Measurements from ENCODE around the gene TBCB.

Gene TBCB

GRCh38 chr19:36139473-36140303 is 24.4 kb downstream of the TBCB start, which contains the start of gene CAPNS1:
Gene CAPNS1, plus strand, starts transcription at chr19:36140066. Its CDS starts 946 bp downstream, at chr19:36141012.
- Mint-ChIP-seq H3K4me1 (ENCODE audit: low read depth) (peaks cover 19% of the 10 kb centered on the region), H3K27me3 (ENCODE audit: low read depth) (no peaks in the 10 kb centered on the region), H3K9me3 (no peaks in the 10 kb centered on the region), H3K36me3 (ENCODE audit: low read depth) (peaks cover 19% of the 10 kb centered on the region), H3K27ac (peak within 1 kb of the TSS; percentile 98), H3K4me3 (peak within 1 kb of the TSS; percentile 96)

- peak overlapping the region; percentile 96 for H3K4me3 Mint-ChIP-seq
These were observed 25.2 kb downstream of the TBCB start for GRCh38 chr19:36140304-36141038.

DNA sequence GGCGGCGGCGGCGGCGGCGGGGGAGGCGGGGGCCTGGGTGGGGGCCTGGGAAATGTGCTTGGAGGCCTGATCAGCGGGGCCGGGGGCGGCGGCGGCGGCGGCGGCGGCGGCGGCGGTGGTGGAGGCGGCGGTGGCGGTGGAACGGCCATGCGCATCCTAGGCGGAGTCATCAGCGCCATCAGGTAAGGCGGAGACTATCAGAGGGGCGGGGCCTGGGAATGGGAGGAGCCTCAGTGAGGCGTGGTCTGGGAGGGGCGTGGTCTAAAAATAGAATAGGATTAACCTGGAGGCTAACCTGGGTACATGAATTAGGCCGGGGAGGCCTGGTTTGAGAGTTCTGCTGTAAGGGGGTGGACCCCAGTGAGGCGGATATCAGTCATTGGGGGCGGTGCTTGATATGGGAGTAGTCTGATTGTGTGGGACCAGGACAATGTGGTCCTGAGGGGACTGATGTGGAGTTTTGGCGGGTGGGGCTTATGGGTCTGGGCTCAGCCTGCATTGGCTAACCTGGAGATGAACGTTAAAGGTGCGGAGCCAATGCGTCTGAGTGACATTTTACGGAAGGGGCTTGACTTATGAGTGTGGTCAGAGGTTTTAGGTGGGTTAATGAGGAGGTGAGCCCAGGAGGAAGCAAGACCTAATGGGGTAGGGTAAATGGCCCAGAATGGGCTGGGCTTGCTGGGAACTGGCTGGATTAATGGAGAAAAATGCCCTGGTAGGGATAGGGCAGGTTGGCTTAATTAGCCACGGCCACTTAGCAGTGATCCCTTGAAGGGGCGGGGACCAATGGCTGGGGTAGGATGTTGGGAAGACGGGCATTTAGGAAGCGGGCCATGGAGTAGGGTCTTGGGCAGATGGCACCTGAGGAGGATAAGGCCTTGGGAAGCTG is 26.0 kb downstream of the TBCB start:
- H3K4me1 Mint-ChIP-seq (ENCODE audit: low read depth): peaks cover 19% of the 10 kb centered on the region
- peak overlapping the region; percentile 96 for H3K4me3 Mint-ChIP-seq
- no peaks in the 10 kb centered on the region for H3K9me3 Mint-ChIP-seq
- H3K27me3 Mint-ChIP-seq (ENCODE audit: low read depth): no peaks in the 10 kb centered on the region
- H3K27ac Mint-ChIP-seq: peak overlapping the region; percentile 89
- H3K36me3 Mint-ChIP-seq (ENCODE audit: low read depth): peaks cover 28% of the 10 kb centered on the region

More at GRCh38 chr19:36140304-36141038, 25.2 kb downstream of the TBCB start:
- no peaks in the 10 kb centered on the region for H3K27me3 Mint-ChIP-seq (ENCODE audit: low read depth)
- peak overlapping the region; percentile 98 for H3K27ac Mint-ChIP-seq
- peaks cover 20% of the 10 kb centered on the region for H3K36me3 Mint-ChIP-seq (ENCODE audit: low read depth)
- H3K9me3 Mint-ChIP-seq: no peaks in the 10 kb centered on the region
- peaks cover 19% of the 10 kb centered on the region for H3K4me1 Mint-ChIP-seq (ENCODE audit: low read depth)

- H3K27me3 Mint-ChIP-seq (ENCODE audit: low read depth): no peaks in the 10 kb centered on the region
- peaks cover 16% of the 10 kb centered on the region for H3K4me1 Mint-ChIP-seq (ENCODE audit: low read depth)
- no peak overlapping the region for H3K27ac Mint-ChIP-seq
- peak overlapping the region; percentile 79 for H3K4me3 Mint-ChIP-seq
- no peaks in the 10 kb centered on the region for H3K9me3 Mint-ChIP-seq
- H3K36me3 Mint-ChIP-seq (ENCODE audit: low read depth): peaks cover 34% of the 10 kb centered on the region
These were observed 26.8 kb downstream of the TBCB start for GRCh38 chr19:36142046-36142445.

- H3K4me3 Mint-ChIP-seq: no peak overlapping the region
- peaks cover 13% of the 10 kb centered on the region for H3K4me1 Mint-ChIP-seq (ENCODE audit: low read depth)
- no peaks in the 10 kb centered on the region for H3K9me3 Mint-ChIP-seq
- peaks cover 37% of the 10 kb centered on the region for H3K36me3 Mint-ChIP-seq (ENCODE audit: low read depth)
- H3K27ac Mint-ChIP-seq: no peak overlapping the region
- no peaks in the 10 kb centered on the region for H3K27me3 Mint-ChIP-seq (ENCODE audit: low read depth)
These were observed 27.2 kb downstream of the TBCB start for GRCh38 chr19:36142496-36142895.

DNA sequence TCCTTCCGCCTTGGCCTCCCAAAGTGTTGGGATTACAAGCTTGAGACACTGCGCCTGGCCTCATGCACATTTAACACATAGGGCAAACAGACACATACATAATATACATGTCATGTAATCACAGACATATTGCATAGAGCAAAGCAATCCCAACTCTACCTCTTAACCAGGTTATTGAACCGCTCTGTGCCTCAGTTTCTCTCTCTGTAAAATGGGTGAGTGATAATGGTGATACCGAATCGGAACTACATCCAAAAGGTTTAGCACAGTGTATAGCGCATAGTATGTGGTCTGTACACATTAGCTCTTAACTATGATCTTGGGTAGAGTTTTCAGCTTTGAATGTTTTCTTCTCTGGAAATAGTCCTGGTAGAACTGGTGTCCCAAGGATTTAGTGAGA is 29.4 kb downstream of the TBCB start:
- Mint-ChIP-seq H3K4me3 (no peak overlapping the region), H3K27me3 (ENCODE audit: low read depth) (no peaks in the 10 kb centered on the region), H3K9me3 (no peaks in the 10 kb centered on the region), H3K36me3 (ENCODE audit: low read depth) (peaks cover 48% of the 10 kb centered on the region), H3K27ac (no peak overlapping the region), H3K4me1 (ENCODE audit: low read depth) (peaks cover 17% of the 10 kb centered on the region)

GRCh38 chr19:36149673-36150406 is 34.6 kb downstream of the TBCB start:
- no peaks in the 10 kb centered on the region for H3K9me3 Mint-ChIP-seq
- peaks cover 38% of the 10 kb centered on the region for H3K36me3 Mint-ChIP-seq (ENCODE audit: low read depth)
- peaks cover 5% of the 10 kb centered on the region for H3K4me1 Mint-ChIP-seq (ENCODE audit: low read depth)
- no peak overlapping the region for H3K4me3 Mint-ChIP-seq
- H3K27me3 Mint-ChIP-seq (ENCODE audit: low read depth): no peaks in the 10 kb centered on the region
- no peak overlapping the region for H3K27ac Mint-ChIP-seq

GRCh38 chr19:36150586-36150985 is 35.3 kb downstream of the TBCB start:
- peaks cover 40% of the 10 kb centered on the region for H3K36me3 Mint-ChIP-seq (ENCODE audit: low read depth)
- peaks cover 5% of the 10 kb centered on the region for H3K4me1 Mint-ChIP-seq (ENCODE audit: low read depth)
- H3K27ac Mint-ChIP-seq: no peak overlapping the region

DNA sequence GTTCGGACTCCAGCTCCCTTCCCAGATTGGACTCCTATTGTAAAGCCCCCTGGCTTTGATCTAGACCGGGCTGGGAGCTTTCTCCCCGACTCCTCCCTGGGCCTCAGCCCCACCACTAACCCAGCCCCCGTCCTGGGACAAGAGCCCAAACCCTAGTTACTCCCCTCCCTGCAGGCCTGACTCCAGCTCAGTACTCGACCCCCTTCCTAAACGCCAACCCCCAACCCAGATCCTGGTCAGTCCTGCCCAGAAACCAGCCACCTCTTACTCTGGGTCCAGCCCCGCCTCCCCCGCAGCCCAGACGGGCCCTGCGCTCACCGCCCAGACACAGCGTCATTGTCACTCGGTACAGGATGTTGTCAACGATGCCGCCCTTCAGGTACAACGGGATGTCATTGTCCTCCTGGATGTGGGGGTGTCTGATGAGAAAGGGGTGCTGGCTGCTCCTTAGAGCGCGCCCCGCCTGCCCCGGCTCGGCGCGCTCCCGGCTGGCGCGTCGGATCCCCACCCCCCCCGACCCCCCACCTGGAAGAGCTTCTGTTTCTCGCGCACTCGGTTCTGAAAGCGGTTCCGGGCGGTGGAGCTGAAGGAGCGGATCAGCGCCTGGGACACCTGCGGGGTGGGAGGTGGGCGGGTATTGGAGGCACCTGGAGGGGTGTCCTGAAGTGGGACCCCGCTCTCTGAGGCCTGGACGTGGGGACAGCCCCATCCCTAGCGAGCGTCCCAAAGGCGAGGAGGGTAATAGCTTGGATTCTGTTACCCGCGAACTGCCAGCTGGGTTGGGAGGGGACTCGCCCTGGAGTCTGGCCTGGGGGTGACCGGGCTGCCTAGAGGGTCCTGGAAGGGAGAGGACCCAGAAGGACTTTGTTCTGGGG is 36.1 kb downstream of the TBCB start:
- Mint-ChIP-seq H3K4me1 (ENCODE audit: low read depth) (peaks cover 5% of the 10 kb centered on the region), H3K4me3 (no peak overlapping the region), H3K27ac (no peak overlapping the region), H3K36me3 (ENCODE audit: low read depth) (peaks cover 32% of the 10 kb centered on the region), H3K9me3 (no peaks in the 10 kb centered on the region), H3K27me3 (ENCODE audit: low read depth) (no peaks in the 10 kb centered on the region)

More at GRCh38 chr19:36150586-36150985, 35.3 kb downstream of the TBCB start:
- no peak overlapping the region for H3K4me3 Mint-ChIP-seq
- H3K9me3 Mint-ChIP-seq: no peaks in the 10 kb centered on the region
- no peaks in the 10 kb centered on the region for H3K27me3 Mint-ChIP-seq (ENCODE audit: low read depth)

GRCh38 chr19:36152019-36152351 is 36.7 kb downstream of the TBCB start:
- Mint-ChIP-seq H3K27ac (no peak overlapping the region), H3K9me3 (no peaks in the 10 kb centered on the region), H3K4me3 (no peak overlapping the region), H3K4me1 (ENCODE audit: low read depth) (peaks cover 4% of the 10 kb centered on the region), H3K36me3 (ENCODE audit: low read depth) (peaks cover 27% of the 10 kb centered on the region), H3K27me3 (ENCODE audit: low read depth) (no peaks in the 10 kb centered on the region)

DNA sequence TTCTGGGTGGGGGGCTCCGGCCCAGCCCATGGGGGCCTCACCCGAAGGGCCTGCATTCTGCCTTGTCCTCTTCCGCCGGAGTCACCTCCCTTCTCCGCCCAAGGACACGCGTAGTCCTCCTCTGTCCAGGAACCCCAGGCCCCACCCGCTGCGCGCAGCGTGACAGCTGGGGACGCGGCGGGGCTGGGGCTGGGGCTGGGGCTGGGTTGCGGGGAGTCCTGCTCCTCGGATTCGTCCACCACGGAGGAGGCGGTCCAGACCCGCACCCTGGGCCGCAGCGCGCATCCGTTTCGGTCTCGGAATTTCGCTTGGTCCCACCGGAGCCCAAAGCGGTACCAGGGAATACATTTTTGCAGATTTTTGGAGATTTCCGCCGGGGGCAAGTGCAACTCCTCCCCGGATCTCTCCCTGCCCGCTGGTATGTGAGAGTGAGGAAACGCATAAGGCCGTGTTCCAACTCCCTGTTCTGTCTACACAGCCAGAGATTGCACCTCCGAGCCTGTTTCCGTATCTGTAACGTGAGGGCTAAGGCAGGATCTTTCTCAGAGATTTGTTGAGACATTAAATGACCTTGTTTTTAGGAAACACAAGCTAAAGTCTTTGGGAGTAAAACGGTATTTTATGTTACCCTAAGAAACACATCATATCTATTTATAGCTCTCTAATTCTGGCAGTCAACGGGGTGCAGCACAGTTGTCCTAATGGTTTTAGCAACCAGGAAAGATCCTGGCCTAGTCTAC is 37.3 kb downstream of the TBCB start, which contains the start of gene COX7A1:
COX7A1 (minus strand) TSS at position 96 of the 740 bp plus-strand sequence; CDS start at position 56, 40 bp downstream.
- H3K4me3 Mint-ChIP-seq: no peak within 1 kb of the TSS
- peaks cover 23% of the 10 kb centered on the region for H3K36me3 Mint-ChIP-seq (ENCODE audit: low read depth)
- peaks cover 4% of the 10 kb centered on the region for H3K4me1 Mint-ChIP-seq (ENCODE audit: low read depth)
- H3K9me3 Mint-ChIP-seq: no peaks in the 10 kb centered on the region
- no peak within 1 kb of the TSS for H3K27ac Mint-ChIP-seq
- no peaks in the 10 kb centered on the region for H3K27me3 Mint-ChIP-seq (ENCODE audit: low read depth)

DNA sequence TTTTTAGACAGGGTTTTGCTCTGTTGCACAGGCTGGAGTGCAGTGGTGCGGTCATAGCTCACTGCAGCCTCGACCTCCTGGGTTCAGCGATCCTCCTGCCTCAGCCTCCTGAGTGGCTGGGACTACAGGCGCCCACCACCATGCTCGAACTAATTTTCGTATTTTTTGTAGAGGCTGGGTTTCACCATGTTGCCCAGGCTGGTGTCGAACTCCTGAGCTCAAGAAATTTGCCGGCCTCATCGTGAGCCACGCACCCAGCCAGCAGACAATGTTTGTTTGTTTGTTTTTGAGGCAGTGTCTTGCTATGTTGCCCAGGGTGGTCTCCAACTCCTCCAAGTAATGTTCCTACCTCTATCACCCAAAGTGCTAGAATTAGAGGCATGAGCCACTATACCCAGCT is 37.9 kb downstream of the TBCB start:
- Mint-ChIP-seq H3K27ac (no peak overlapping the region), H3K4me3 (no peak overlapping the region), H3K4me1 (ENCODE audit: low read depth) (peaks cover 4% of the 10 kb centered on the region), H3K36me3 (ENCODE audit: low read depth) (peaks cover 21% of the 10 kb centered on the region), H3K9me3 (no peaks in the 10 kb centered on the region), H3K27me3 (ENCODE audit: low read depth) (no peaks in the 10 kb centered on the region)
